CD4-positive, alpha-beta T cell treated with Interleukin-2 at 100 ng/mL for 4 hours (primary cell): ENCODE measurements around the gene ENPP3.

Source experiments
- DNase-seq: peaks from one replicate; pipeline ENCODE4 v3.0.0-alpha.2; 2020; ENCODE audit warnings: low spot score

Gene ENPP3

GRCh38 chr6:131636880-131637792, at the start of gene ENPP3:
Gene ENPP3, plus strand, starts transcription at chr6:131637302. Its CDS starts 83 bp downstream, at chr6:131637385.
- DNase-seq = no peak

GRCh38 chr6:131587909-131588308, 49.2 kb upstream of the ENPP3 start:
- no peak for DNase-seq

DNA sequence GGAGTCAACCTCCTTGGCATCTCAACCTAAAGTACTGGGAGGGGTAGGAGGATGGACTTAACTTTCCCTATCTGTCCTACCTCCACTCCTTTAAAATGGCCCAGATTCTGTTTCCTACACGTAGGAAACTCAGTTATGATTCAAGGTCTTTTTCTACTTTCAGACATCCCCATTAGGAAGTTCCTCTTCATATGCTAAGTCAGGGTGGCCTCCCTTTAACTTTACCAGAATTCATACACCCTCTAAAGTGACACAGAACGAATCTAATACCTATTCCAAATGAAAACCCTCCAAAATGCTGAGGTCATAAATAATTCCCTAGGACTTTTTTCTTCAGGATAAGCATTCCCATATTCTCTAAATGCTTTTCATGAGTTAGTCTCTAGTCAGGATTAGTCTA, 48.5 kb upstream of the ENPP3 start:
- no peak for DNase-seq

GRCh38 chr6:131592935-131593334, 44.2 kb upstream of the ENPP3 start:
- DNase-seq = no peak

DNA sequence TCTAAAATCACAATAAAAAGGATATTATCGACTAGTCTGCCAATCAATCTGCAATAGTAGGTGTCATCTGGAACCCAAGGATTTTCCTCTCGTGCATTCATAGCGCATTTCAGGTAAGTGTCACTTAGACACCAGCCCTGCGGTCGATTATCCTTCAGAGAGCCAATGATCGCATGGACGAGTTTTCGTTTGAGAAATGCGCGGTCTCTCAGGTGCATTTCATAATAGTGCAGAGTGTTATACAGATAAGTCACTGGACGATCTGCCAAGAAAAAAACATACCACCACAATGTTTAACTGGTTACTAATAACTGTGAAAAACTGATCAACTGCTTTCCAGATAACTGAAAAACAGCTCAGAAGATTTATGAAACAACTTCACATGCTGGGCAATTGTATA, 43.0 kb upstream of the ENPP3 start:
- no peak for DNase-seq

DNA sequence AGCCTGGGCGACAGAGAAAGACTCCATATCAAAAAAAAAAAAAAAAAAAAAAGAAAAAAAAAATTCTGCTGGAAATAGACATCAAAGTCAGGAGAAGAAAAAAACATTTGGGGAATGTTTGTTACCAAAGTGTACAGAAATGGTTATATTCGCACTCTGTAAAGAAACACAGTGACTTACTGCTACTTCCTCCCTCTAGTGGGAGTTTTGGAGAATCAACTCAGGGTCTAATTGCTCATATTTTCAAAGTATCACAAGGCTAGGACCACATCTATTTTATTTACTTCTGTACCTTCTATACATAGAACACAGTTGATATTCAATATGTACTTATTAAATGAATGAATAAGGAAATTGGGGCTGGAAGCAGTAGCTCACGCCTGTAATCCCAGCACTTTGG, 39.7 kb upstream of the ENPP3 start:
- DNase-seq = no peak

GRCh38 chr6:131600716-131601115, 36.4 kb upstream of the ENPP3 start:
- no peak for DNase-seq

DNA sequence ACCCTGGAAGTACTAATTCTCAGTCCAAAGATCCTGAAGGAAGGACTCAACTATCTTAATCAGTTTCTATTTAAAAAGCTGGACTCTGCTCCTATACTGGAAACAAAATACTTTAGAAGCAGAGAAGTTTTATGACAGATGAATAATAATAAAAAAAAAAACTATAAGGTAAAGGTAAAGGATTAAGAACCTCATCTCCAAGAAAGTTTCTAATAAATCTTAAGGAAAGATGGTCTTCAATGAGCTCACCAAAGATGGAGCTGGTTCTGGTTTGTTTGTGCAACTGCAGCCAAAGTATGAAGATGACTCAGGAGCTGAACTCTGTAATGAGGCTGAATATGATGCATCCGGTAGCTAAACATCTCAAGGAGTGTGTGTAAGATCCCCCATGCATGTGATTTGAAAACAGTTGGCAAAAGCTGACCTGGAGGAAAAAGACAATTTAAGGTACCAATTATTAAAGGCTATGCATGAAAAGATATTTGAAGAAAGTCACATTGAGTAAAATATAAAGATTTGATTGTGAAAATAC, 34.3 kb upstream of the ENPP3 start:
- DNase-seq = no peak

GRCh38 chr6:131613296-131613925, 23.7 kb upstream of the ENPP3 start:
- no peak for DNase-seq

DNA sequence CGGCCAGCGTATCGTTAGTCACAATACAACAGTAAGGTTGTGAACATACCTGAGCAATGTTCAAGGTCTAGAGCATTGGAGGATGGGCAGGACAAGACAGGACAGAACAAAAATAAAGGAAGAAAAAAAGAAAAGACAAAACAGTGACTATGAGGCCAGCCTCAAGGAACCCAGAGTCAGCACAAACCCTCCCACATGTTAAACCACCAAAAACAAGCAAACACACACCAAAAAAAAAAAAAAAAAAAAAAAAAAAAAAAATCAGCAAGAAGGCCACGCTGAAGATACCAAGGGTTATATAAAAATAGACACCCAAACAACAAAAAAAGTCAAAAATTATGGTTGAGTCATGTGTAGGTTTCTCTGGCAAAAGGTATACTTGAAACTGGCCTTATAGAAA, 21.8 kb upstream of the ENPP3 start:
- DNase-seq = no peak

- peak; percentile 96 for DNase-seq
These were observed 9.1 kb upstream of the ENPP3 start, which contains the start of gene MED23 for GRCh38 chr6:131627724-131628682. Gene MED23, minus strand, starts transcription at chr6:131628242. Its CDS starts 193 bp downstream, at chr6:131628049.

- DNase-seq = peak; percentile 5
These were observed 8.4 kb upstream of the ENPP3 start for GRCh38 chr6:131628726-131629125.

DNA sequence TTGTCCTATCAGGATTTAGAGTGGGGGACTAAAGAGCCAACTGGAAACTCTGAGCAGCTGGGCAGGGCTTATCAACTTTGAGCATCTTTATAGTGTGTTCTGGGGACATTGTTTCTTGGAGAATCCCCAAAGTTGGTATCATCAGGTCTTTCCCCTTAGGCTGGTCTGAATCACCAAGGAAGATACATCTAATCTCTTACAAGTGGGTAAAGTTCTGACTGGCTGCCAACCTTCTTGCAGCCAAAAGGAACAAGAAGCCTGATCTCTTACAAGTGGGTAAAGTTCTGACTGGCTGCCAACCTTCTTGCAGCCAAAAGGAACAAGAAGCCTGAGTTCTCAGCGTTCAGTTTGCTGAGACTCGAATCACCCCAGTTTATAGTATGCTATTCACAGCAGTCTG, 7.5 kb upstream of the ENPP3 start:
- DNase-seq = no peak

DNA sequence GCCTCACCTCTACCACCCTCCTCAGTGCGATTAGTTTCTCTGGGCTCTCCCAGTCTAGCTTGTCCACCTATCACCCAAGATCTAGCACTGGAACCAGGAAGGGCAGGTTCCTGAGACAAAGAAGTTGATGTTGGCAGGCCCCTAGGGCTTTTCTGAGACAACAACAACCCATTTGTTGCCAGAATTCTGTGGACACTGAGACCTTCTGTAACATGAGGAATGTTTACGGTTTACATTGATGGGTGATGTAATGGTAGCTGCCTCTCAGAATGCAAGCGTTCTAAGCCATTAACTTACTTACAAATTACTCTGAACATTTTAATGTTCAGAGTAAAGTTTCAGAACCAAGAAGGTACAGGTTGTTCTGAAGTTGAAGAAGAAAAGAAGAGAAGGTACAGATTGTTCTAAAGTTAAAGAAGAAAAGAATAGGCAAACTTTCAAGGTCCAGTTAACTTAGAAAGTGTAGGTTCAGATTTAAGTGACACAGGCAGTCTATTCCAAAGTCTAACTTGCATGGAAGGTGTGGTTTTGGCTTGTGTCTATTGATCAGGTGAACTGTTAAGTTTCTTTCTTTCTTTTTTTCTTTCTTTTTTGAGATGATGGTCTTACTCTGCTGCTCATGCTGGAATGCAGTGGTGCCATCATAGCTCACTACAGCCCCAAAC, 5.3 kb upstream of the ENPP3 start:
- no peak for DNase-seq

DNA sequence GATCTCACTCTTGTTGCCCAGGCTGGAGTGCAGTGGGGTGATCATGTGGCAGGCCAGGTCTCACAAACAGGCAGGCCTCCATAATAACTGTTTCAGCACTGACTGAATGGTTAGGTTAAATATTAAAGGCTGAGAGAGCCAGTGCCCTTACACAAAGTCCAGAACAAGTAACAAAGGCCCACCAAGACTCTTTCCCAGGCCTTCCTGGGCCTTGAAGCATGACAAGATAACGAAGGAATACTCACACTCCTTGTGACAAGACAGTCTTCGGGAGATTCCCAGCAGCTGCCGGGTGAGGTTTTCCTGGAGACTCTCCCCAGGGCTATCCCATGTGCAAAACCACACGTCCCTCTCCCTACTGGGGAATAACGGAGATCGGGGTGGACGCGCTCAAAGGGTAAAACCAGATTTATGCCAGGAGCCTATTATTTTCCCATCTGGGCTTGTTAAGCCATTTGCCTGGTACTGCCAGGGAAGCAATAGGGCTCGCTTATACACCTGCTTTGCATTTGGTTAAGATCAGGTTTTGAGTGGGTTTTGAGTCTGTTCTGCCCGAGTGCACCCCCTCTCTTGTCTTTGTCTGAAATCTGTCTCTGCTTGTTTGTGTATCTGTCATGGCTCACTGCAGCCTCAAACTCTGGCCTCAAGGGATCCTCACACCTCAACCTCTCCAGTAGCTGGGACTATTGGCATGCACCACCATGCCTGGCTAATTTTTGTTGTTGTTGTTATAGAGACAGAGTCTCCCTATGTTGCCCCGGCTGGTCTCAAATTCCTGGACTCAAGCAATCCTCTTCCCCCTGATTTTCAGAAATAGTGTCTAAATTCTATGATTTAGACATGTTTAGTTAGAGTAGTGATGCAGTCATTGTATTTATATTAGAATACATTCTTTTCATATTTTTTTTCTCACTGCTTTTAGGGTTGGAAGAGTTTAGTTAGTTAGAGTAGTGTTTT, 1.4 kb upstream of the ENPP3 start:
- DNase-seq = no peak

DNA sequence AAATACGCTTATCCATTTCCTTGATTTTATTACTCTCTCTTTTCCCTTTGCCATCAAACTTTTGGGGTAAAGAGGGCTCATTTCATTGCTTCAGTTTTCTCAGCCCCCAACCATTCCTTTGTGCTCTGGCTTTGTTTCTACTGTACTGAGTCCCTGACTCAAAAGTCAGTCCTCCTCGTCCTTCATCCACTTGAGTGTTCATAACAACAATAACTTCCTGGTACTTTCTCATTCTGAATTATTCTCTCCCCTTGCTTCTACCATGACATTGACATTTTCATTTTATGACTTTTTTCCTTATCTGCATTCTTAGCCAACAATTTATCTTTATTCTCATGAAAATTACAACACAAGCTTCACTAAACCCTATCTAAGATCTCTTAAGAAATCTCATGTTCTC, 911 bp downstream of the ENPP3 start:
- no peak for DNase-seq

DNA sequence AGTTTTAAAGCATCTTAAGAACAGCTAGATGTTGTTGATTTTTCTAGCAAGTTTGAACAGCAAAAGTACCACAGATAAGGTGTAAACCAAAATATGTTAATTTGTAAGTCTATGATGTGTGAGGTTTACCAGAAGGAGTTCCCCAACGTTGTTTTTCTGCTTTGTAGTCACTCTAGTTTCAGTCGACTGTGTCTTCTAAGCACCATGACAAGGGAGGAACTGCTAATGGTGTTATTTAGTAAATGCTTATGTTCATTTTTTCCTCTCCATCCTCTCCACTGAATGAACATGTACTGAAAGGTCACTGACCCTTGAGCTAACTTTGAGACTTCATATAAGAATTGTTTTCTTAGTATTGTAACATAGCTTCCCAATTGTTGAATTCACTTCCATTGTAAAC, 3.0 kb downstream of the ENPP3 start:
- DNase-seq = no peak

GRCh38 chr6:131640576-131640975, 3.5 kb downstream of the ENPP3 start:
- no peak for DNase-seq

- DNase-seq = no peak
These were observed 4.5 kb downstream of the ENPP3 start for GRCh38 chr6:131641554-131641953.

DNA sequence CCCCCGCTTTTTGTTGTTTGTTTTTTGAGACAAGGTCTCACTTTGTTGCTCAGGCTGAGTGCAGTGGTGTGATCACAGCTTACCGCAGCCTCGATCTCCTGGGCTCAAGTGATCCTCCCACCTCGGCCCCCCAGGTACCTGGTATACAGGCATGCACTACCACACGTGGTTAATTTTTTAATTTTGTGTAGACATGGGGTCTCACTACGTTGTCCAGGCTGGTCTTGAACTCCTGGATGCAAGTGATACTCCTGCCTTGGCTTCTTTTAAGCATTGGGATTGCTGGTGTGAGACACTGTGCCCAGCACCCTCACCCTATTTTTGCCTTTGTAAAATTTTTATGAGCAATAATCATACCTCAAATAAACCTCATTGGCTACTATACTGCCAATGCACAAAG, 5.5 kb downstream of the ENPP3 start:
- no peak for DNase-seq
